ENCODE data around the gene ADAM15. TPM values are rescaled to one million over a fixed set of nuclear protein-coding genes. Genes with fewer than 3 reads are reported as not detected.

The ADAM15 gene
- total and polyA plus RNA-seq, 7 experiments from 2014 or later: 5.8 to 53.7 (median 27.9) TPM

- no peak for ATAC-seq
- CTCF ChIA-PET: interaction anchor here (1.0 to 4.7 kb wide), 3 partner anchors 9 to 21 kb away, joined by 3 to 131 read pairs (median 25); partner anchors contain the start of gene EFNA4
- intact Hi-C loops (cut with micrococcal nuclease): loop anchor here (5.0 to 10.0 kb wide), 3 partner anchors 55 to 608 kb away; partner anchors contain the start of genes PBXIP1 (in 1 of the 2) and SLC50A1 (in 1 of the 2)
- Mint-ChIP-seq H3K36me3 (peaks cover 0 to 4% (median 0%) of the 10 kb centered on the region in 5 donors), H3K4me1 (peaks cover 30 to 61% (median 55%) of the 10 kb centered on the region in 7 donors), H3K4me3 (peak overlapping the region; percentile 55 to 90 (median 70)), H3K27ac (no peak overlapping the region), H3K27me3 (peaks cover 17 to 56% (median 31%) of the 10 kb centered on the region in 5 donors), H3K9me3 (peaks cover 0 to 4% (median 0%) of the 10 kb centered on the region in 11 donors)
- H3K36me3 ChIP-seq (ENCODE audit: control insufficient read depth in 2 of 3, insufficient read depth in 3 of 3, low read length in 3 of 3): no peaks in the 10 kb centered on the region
- POLR2A ChIA-PET: interaction anchor here (1.1 to 4.4 kb wide), 2 partner anchors 18 to 24 kb away, joined by 3 to 51 read pairs; partner anchors contain the start of gene EFNA4
- DNase-seq: peak in 3 of 9 donors; percentile 26 to 47 (median 43)
- H3K4me3 ChIP-seq (ENCODE audit: low read length): peak overlapping the region; percentile 51
- peaks cover 61 to 63% of the 10 kb centered on the region in 2 donors for H3K4me1 ChIP-seq (ENCODE audit: control insufficient read depth in 2 of 2, insufficient read depth in 2 of 2, low read length in 2 of 2)
- peaks cover 28 to 31% of the 10 kb centered on the region in 2 donors for H3K27me3 ChIP-seq (ENCODE audit: control insufficient read depth in 2 of 2, insufficient read depth in 2 of 2, low read length in 2 of 2)
- no peaks in the 10 kb centered on the region for H3K9me3 ChIP-seq (ENCODE audit: control insufficient read depth in 2 of 3, low read length in 3 of 3)
- no peak overlapping the region for H3K27ac ChIP-seq (ENCODE audit: low read depth, low read length)
These were observed 31.4 kb downstream of the ADAM15 start for GRCh38 chr1:155082301-155083051.

DNA sequence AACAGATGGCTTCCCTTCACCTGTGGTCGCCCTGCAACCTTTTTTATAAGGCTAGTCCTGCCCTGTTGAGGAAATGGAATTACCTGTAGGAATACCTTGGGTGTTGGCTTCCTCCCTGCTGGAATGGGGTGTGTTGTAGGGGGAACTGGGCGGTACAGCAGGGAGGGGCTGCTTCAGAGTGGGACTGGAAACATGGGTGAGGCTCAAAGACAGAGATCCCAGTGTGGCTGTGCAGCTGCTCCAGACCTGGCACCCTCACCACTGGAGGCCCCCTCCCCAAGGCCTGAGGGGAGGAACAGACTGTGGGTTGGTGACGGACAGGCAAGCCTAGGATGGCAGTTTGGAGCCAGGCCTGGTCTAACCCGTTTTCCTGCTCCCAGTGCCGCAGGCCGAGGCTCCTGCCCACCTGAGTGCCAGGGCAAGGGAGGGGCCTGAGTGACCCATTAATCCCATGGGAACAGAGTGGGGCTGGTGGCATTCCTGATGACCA lies 32.0 kb downstream of the ADAM15 start:
- Mint-ChIP-seq H3K27ac (no peak overlapping the region), H3K4me3 (peak overlapping the region in 8 of 10 donors; percentile 60 to 90 (median 70)), H3K4me1 (peaks cover 30 to 55% (median 50%) of the 10 kb centered on the region in 7 donors), H3K36me3 (peaks cover 0 to 4% (median 0%) of the 10 kb centered on the region in 5 donors), H3K27me3 (peaks cover 17 to 52% (median 31%) of the 10 kb centered on the region in 5 donors), H3K9me3 (peaks cover 0 to 4% (median 0%) of the 10 kb centered on the region in 11 donors)
- H3K36me3 ChIP-seq (ENCODE audit: control insufficient read depth in 2 of 3, insufficient read depth in 3 of 3, low read length in 3 of 3): no peaks in the 10 kb centered on the region
- H3K9me3 ChIP-seq (ENCODE audit: control insufficient read depth in 2 of 3, low read length in 3 of 3): no peaks in the 10 kb centered on the region
- no peak overlapping the region for H3K4me3 ChIP-seq (ENCODE audit: low read length)
- ATAC-seq (no peak), DNase-seq (no peak)
- peaks cover 28 to 31% of the 10 kb centered on the region in 2 donors for H3K27me3 ChIP-seq (ENCODE audit: control insufficient read depth in 2 of 2, insufficient read depth in 2 of 2, low read length in 2 of 2)
- ChIA-PET CTCF (interaction anchor here (1.0 to 4.7 kb wide), 3 partner anchors 9 to 21 kb away, joined by 3 to 131 read pairs (median 25); partner anchors contain the start of gene EFNA4), POLR2A (interaction anchor here (1.0 to 4.4 kb wide), 3 partner anchors 11 to 24 kb away, joined by 3 to 51 read pairs (median 3); partner anchors contain the start of gene EFNA4)
- H3K27ac ChIP-seq (ENCODE audit: low read depth, low read length): no peak overlapping the region
- intact Hi-C loops (cut with micrococcal nuclease): loop anchor here (5.0 to 10.0 kb wide), 3 partner anchors 54 to 608 kb away; partner anchors contain the start of genes PBXIP1 (in 1 of the 2) and SLC50A1 (in 1 of the 2)
- H3K4me1 ChIP-seq (ENCODE audit: control insufficient read depth in 2 of 2, insufficient read depth in 2 of 2, low read length in 2 of 2): peaks cover 61 to 63% of the 10 kb centered on the region in 2 donors

DNA sequence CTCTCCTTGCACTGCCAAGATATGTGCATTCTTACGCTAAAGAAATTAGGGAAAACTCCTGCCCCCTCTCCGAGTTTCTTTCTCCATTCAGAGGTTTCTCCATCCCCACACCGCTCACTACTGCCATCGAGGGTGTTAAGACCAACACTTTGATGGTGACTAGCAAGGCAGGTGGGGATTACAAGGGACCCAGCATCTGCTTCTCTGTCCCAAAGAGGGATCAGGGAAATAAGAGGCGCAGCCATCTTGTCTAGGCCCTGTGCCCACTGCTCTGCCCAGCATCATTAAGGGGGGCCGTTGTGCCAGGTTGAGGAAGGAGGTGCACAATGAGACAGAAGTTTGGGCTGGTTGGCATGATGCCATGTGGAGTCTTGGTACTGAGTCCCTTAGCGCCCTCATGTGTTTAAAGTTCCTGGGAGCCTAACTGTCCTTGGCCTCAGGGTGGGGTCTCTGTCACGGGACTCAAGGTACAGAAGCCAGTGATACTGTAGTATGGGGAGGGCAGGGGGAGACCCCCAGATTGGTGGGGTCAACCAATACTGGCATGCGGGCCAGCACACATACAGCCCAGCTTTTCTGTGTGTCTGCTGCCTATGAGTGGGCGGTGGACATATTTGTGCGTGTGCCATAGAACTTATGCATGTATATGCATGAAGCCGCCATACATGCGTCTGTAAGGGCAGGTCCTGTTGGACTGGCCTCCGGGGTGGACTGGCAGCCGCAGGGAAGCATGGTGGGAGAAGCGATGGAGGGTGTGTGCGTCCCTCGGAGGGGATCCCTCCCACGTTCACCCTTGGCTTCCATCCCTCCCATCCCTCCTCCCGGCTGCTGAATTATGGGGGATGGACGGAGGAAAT lies 33.0 kb downstream of the ADAM15 start:
- Mint-ChIP-seq H3K4me1 (peaks cover 30 to 51% (median 49%) of the 10 kb centered on the region in 7 donors), H3K36me3 (peaks cover 0 to 4% (median 0%) of the 10 kb centered on the region in 5 donors), H3K4me3 (peak overlapping the region; percentile 88 to 100 (median 94)), H3K27me3 (peaks cover 17 to 49% (median 31%) of the 10 kb centered on the region in 5 donors), H3K9me3 (peaks cover 0 to 4% (median 0%) of the 10 kb centered on the region in 11 donors), H3K27ac (peak overlapping the region in 8 of 9 donors; percentile 67 to 98 (median 90))
- ChIA-PET CTCF (interaction anchor here (0.8 to 4.7 kb wide), 14 partner anchors 9 to 142 kb away, joined by 3 to 131 read pairs (median 6); partner anchors contain the start of genes ADAM15, EFNA4, KRTCAP2 and PBXIP1), POLR2A (interaction anchor here (1.0 to 4.4 kb wide), 8 partner anchors 9 to 524 kb away, joined by 3 to 51 read pairs (median 3); partner anchors contain the start of gene EFNA4)
- peaks cover 58 to 59% of the 10 kb centered on the region in 2 donors for H3K4me1 ChIP-seq (ENCODE audit: control insufficient read depth in 2 of 2, insufficient read depth in 2 of 2, low read length in 2 of 2)
- no peak for ATAC-seq
- intact Hi-C loops (cut with micrococcal nuclease): loop anchor here (1.0 to 10.0 kb wide), 10 partner anchors 21 to 609 kb away; partner anchors contain the start of genes EFNA4 (in 2 of the 2), KRTCAP2 (in 2 of the 2), SLC50A1 (in 2 of the 2) and TRIM46 (in 2 of the 2)
- H3K36me3 ChIP-seq (ENCODE audit: control insufficient read depth in 2 of 3, insufficient read depth in 3 of 3, low read length in 3 of 3): no peaks in the 10 kb centered on the region
- peaks cover 28 to 31% of the 10 kb centered on the region in 2 donors for H3K27me3 ChIP-seq (ENCODE audit: control insufficient read depth in 2 of 2, insufficient read depth in 2 of 2, low read length in 2 of 2)
- peak overlapping the region; percentile 63 for H3K27ac ChIP-seq (ENCODE audit: low read depth, low read length)
- H3K9me3 ChIP-seq (ENCODE audit: control insufficient read depth in 2 of 3, low read length in 3 of 3): no peaks in the 10 kb centered on the region
- peak in 1 of 9 donors; percentile 41 for DNase-seq
- peak overlapping the region; percentile 97 for H3K4me3 ChIP-seq (ENCODE audit: low read length)

GRCh38 chr1:155084722-155085503 lies 33.8 kb downstream of the ADAM15 start:
- intact Hi-C loops (cut with micrococcal nuclease): loop anchor here (1.0 to 10.0 kb wide), 16 partner anchors 14 to 967 kb away; partner anchors contain the start of genes EFNA4 (in 2 of the 2), KRTCAP2 (in 2 of the 2), PBXIP1 (in 2 of the 2) and SLC50A1 (in 2 of the 2)
- POLR2A ChIA-PET: interaction anchor here (0.6 to 4.4 kb wide), 14 partner anchors 10 to 525 kb away, joined by 3 to 51 read pairs (median 3); partner anchors contain the start of genes EFNA4, KRTCAP2, PBXIP1 and PMVK
- Mint-ChIP-seq H3K27me3 (peaks cover 17 to 41% (median 23%) of the 10 kb centered on the region in 5 donors), H3K4me1 (peaks cover 24 to 43% (median 41%) of the 10 kb centered on the region in 7 donors), H3K9me3 (peaks cover 0 to 2% (median 0%) of the 10 kb centered on the region in 11 donors), H3K4me3 (peak overlapping the region; percentile 88 to 100 (median 94)), H3K36me3 (peaks cover 0 to 4% (median 0%) of the 10 kb centered on the region in 5 donors), H3K27ac (peak overlapping the region; percentile 88 to 98 (median 93))
- peaks cover 51 to 53% of the 10 kb centered on the region in 2 donors for H3K4me1 ChIP-seq (ENCODE audit: control insufficient read depth in 2 of 2, insufficient read depth in 2 of 2, low read length in 2 of 2)
- CTCF ChIA-PET: interaction anchor here (0.5 to 4.7 kb wide), 36 partner anchors 10 to 605 kb away, joined by 3 to 131 read pairs (median 4); partner anchors contain the start of genes ADAM15, CKS1B, EFNA4 and FLAD1
- peaks cover 28 to 31% of the 10 kb centered on the region in 2 donors for H3K27me3 ChIP-seq (ENCODE audit: control insufficient read depth in 2 of 2, insufficient read depth in 2 of 2, low read length in 2 of 2)
- ATAC-seq (peak; percentile 86), DNase-seq (peak; percentile 87 to 96 (median 93))
- peak overlapping the region; percentile 63 for H3K27ac ChIP-seq (ENCODE audit: low read depth, low read length)
- H3K9me3 ChIP-seq (ENCODE audit: control insufficient read depth in 2 of 3, low read length in 3 of 3): no peaks in the 10 kb centered on the region
- peak overlapping the region; percentile 97 for H3K4me3 ChIP-seq (ENCODE audit: low read length)
- no peaks in the 10 kb centered on the region for H3K36me3 ChIP-seq (ENCODE audit: control insufficient read depth in 2 of 3, insufficient read depth in 3 of 3, low read length in 3 of 3)
